Fibroblast of pulmonary artery (primary cell): ENCODE measurements around the gene PTP4A2.
A peak's percentile ranks its signal among the peaks of the same experiment; 100 is the strongest.
"Not testable (repeated sequence)": the region's sequence is repeated elsewhere in the genome, so short reads cannot be mapped to it uniquely, and the experiment has no call there.

Experiments
- DNase-seq: peaks from one replicate; pipeline ENCODE4 v3.0.0-alpha.2; 2010; ENCODE audit warnings: low read depth
- H3K4me3 ChIP-seq: replicated peaks from 2 replicates; pipeline ENCODE4 v1.5.1; 2011; ENCODE audit warnings: low read depth, mild to moderate bottlenecking, control low read depth, low read length, moderate library complexity
- CTCF ChIP-seq: IDR thresholded peaks from 2 replicates; pipeline ENCODE4 v1.5.1; 2011; ENCODE audit warnings: mild to moderate bottlenecking, control low read depth, low read length, inconsistent platforms; ENCODE audit errors: missing control alignments

Gene PTP4A2

DNA sequence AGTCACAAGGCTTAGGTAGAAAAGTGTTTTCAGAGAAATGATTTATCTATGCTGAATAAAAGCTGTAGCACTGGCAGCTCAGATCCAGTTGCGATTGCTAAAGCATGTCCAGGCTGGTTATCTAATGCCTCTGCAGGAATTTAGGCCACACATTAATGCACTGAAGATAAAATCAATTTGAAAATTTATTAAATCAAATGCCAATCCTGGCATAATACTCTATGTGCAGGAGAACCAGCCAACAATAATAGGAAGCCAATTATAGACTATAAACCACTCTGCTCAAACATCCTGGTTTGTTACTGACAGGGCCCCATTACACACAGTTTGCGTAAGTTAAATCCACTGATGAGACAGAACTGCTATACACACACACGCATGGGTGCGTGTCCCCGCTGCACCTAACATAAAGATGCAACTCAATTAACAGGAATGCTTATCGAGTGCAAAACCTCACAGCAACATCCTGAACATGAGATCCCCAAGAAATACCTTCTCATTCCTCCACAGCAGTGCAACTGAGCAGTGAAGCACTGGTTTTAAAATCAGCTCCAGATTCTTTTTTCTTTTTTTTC, 40.6 kb downstream of the PTP4A2 start:
- no peak for TF ChIP-seq CTCF
- DNase-seq: no peak
- no peak overlapping the region for H3K4me3 ChIP-seq

DNA sequence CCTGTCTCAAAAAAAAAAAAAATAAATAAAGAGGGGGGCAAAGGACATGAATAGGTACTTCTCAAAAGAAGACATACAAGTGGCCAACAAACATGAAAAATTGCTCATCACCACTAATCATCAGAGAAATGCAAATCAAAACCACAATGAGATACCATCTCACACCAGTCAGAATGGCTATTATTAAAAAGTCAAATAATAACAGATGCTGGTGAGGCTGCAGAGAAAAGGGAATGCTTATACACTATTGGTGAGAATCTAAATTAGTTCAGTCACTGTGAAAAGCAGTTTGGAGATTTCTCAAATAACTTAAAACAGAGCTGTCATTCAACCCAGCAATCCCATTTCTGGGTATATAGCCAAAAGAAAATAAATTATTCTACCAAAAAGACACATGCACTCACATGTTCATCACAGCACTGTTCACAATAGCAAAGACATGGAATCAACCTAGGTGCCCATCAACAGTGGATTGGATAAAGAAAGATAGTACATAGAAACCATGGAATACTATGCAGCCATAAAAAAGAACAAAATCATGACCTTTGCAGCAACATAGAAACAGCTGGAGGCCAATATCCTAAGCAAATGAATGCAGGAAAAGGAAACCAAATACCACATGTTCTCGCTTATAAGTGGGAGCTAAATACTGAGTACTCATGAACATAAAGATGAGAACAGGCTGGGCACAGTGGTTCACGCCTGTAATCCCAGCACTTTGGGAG, 42.5 kb downstream of the PTP4A2 start:
- H3K4me3 ChIP-seq, DNase-seq: not testable (repeated sequence)

DNA sequence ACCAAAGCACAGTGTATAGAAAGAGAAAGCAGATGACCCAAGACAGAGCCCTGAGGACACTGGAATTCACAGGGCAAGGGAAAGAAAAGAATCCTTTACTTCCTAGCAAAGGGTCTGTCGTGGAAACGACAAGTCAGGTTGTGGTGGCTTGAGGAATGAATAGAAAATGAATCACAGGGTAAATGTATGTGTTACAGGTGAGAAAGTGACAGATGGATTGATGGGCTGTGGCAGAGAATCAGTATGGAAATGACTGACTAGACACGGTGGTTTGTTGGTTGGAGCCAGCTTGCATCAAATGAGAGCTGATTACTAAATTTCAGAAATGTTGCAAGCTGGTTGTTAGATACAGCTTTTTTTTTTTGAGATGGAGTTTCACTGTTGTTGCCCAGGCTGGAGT, 46.9 kb downstream of the PTP4A2 start:
- no peak overlapping the region for H3K4me3 ChIP-seq
- TF ChIP-seq CTCF: no peak
- DNase-seq: no peak

- DNase-seq: no peak
- H3K4me3 ChIP-seq: no peak overlapping the region
- TF ChIP-seq CTCF: no peak
These were observed 49.9 kb downstream of the PTP4A2 start for GRCh38 chr1:31888291-31888690.

- no peak overlapping the region for H3K4me3 ChIP-seq
- TF ChIP-seq CTCF: no peak
- DNase-seq: peak; percentile 39
These were observed 51.3 kb downstream of the PTP4A2 start for GRCh38 chr1:31886866-31887265.

DNA sequence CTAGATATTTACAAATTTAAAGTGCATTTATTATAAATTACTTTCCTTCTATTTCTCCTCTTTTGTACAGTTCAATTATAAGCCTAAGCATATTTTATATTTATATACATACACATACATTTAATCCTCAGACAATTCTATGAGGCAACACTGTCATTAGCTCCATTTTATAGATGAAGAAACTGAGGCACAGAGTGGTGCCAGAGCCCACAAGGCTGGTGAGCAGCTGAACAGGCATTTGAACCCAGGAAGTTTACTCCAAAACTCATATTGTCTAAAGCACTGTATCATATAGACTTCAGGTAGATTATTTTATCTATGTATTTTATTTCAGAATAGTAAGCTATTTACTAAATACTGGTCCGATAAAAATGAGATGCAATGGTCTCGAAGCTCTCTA, 52.3 kb downstream of the PTP4A2 start:
- DNase-seq: no peak
- no peak for TF ChIP-seq CTCF
- H3K4me3 ChIP-seq: no peak overlapping the region

- no peak overlapping the region for H3K4me3 ChIP-seq
- no peak for DNase-seq
- no peak for TF ChIP-seq CTCF
These were observed 54.7 kb downstream of the PTP4A2 start for GRCh38 chr1:31883357-31883942.
